ENCODE measurements around the gene UIMC1.

Gene UIMC1

GRCh38 chr5:176865964-176866363, 140.6 kb downstream of the UIMC1 start:
- FAIRE-seq: no peak

GRCh38 chr5:176864755-176865154, 141.8 kb downstream of the UIMC1 start:
- FAIRE-seq: no peak

- no peak for FAIRE-seq
Measured at GRCh38 chr5:176863765-176864098, 142.8 kb downstream of the UIMC1 start.

DNA sequence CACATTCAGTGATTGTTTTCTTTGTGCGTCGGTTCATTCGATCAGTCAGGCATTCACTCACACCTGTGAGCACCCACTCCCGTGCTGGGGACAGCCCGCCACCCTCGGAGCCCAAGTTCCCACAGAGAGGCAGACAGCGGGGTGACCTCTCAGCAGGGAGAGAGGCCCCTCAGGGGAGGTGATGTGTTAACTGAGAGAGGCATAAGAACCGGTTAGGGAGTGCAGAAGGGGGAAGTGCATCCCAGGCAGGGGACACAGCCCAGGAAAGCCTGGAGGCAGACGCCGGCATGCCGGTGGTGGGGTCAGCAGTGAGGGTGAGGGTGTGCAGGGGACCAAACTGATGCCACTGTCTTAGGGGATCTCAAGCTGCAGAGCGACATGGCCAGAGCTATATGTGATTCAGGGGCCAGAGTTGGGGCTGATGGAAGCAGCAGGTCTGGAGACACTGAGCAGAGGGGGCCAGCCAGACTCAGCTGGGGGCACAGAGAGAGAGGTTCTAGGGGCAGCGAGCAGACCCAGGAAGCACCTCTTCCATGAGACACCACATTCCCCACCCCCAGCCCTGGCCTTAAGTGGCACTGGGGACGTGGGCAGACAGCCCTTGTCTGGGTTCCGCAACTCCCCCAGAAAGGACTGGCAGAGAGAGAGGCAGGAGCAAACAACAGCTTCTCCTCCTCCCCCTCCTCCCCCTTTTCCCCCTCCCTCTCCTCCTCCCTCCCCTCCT, 143.4 kb downstream of the UIMC1 start:
- FAIRE-seq: no peak

DNA sequence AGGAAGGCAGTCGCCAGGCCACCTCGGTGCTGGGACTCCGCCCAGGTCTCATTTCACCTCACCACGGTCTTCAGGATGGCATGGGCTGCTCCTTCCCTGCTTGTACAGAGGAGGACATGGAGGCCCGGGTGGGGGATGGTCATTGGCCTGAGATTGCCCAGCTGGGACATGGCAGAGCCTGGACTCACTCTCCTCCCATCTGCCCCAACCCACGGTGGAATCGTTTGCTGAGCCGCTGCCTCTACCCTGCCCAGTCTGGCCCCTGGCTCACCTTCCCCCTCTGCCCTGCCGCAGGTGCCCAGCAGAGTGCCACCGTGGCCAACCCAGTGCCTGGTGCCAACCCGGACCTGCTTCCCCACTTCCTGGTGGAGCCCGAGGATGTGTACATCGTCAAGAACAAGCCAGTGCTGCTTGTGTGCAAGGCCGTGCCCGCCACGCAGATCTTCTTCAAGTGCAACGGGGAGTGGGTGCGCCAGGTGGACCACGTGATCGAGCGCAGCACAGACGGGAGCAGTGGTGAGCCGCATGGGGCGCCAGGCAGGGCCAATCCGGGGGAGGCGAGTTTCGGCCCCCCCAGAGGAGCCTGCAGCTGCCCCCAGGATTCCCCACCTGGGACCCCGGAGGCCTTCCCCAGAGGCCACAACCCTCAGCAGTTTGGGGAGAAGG, 144.1 kb downstream of the UIMC1 start:
- no peak for FAIRE-seq

DNA sequence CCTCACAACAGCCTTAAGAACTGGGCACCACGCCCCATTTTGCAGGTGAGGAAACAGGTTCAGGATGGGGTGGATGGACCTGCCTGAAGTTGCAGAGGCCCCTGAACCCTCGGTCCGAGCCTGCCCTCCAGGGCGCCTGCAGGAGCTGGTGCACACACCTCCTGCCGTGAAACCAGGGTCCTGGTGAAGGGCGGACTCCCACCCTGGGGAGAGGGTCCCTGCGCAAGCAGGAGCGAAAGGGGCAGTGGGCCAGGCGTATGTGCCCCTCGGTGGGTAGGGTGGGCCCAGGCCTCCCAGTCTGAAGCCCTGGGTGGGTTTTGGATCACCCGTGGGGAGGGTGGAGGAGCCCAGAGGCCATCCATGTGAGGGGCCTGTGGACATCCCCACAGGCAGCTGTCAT, 145.3 kb downstream of the UIMC1 start:
- FAIRE-seq: no peak

DNA sequence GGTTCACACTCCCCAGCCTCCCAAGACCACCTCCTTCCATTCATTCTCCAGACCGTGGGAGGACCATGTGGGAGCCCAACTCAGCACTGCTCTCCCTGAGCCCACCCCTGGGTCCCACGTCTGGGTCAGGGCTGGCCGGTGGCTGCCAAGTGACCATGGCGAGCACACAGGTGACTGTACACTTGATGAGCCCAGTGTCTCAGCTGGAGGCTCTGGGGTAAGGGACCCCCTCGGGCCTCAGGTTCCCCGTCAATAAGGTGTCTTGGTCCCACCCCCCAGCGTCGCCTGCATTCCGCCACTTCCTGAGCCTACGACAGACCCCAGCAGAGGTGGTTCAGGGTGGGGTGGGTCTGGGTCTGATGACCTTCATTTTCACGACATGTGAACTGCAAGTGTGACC, 146.2 kb downstream of the UIMC1 start:
- FAIRE-seq: no peak

DNA sequence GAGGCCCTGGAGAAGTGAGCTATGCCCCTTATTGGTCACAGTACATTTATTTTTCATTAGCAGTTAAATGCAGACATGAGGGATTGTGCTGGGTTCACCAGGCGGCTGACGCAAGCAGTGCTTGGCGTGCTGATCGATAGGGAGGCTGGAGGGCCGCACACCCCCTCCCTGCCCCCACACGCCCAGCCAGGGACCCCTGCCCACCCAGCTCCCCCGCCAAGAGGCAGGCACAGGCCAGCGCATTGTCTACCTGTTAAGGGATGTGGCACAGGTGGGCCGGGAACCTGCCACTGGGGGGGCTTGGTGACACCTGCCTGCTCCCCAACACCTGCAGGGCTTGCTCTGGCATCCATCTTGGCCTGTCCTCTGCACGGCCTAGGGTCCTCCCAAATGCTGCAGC, 146.7 kb downstream of the UIMC1 start:
- FAIRE-seq: no peak

- FAIRE-seq: no peak
Measured at GRCh38 chr5:176857894-176858273, 148.7 kb downstream of the UIMC1 start.

DNA sequence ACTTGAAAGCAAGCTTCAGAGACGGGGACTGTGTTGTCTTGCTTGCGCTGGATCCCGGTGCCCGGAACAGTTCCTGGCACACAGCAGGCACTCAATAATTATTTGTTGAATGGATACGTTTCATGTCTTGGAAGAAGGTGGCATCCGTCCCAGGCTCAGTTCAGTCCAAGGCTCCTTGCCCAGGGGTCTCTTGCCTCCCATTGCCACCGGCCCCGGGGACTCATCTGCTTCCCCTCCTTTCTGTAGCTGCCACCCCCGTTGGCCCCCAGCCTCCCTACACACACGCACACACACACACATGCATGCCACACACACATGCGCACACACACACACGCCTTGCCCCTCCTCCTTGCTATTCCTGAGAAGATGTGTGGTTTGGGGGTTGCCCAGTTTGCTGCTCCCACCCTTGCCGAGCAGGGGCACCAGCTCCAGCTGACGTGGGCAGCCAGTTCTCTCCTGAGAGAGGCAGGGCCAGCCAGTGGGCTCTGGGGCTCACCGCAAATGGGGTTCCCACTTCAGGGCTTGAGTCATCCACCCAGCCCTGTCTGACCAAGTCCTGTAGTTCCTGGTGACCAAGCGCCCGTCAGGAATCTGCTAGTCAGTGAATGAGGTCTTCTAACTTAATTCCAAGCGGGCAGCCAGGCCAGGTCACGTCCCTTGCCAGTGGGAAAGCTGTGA, 149.2 kb downstream of the UIMC1 start:
- no peak for FAIRE-seq

DNA sequence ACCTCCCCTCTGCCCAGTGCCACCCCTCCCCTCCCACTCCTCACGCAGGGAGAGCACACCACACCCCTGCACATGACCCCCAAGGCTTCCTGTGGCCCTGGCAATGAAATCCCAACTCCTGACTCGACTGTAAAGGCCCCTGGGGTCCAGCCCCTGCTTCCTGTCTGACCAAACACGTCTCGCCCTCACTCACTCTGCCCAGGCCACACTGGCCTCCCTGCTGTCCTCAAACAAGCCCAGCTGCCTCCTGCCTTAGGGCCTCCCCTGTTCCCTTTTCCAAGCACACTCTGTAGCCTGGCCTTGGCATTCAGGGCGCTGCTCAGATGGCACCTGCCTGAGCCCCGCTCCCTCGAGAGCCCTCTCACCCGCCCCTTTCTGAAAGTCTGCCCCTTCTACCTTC, 149.8 kb downstream of the UIMC1 start:
- no peak for FAIRE-seq

DNA sequence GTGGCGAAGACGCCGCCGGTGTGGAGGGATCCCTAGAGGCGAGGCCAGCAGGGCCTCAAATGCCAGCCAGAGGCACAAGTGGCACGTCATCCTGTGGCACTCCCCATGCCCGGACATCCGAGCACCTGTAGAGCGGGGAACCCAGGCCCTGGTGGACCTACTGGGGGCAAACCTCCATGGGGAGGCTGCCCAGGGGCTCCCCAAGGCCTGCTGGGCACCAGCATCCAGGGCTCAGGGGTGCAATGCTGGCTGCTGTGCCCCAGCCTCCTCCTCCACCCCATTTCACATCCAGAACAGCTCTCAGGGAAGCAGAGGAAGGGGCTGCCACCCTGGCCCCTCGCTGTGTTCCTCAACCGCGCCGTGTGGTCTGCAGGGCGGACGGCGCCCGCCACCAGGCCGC, 151.0 kb downstream of the UIMC1 start:
- FAIRE-seq: no peak
